Measurements from ENCODE around the gene TPR.

The TPR gene

GRCh38 chr1:186420311-186420710 lies 45.3 kb upstream of the TPR start:
- H2BK12ac ChIP-seq (ENCODE audit: low read length) = no peak overlapping the region
- H3K4me3 ChIP-seq (ENCODE audit: low read length in 2 of 2) = no peak overlapping the region
- no peak overlapping the region for H2BK15ac ChIP-seq (ENCODE audit: low read length)
- no peak overlapping the region for H3K14ac ChIP-seq (ENCODE audit: low read length)
- peaks cover 4 to 35% of the 10 kb centered on the region in 2 donors for H3K36me3 ChIP-seq (replicated peaks in 1 of 2; ENCODE audit: control insufficient read depth in 2 of 2, insufficient read depth in 2 of 2, low read length in 2 of 2)
- no peak overlapping the region for H3K4ac ChIP-seq (ENCODE audit: low read length)
- H4K8ac ChIP-seq (ENCODE audit: low read depth, low read length) = no peak overlapping the region
- no peaks in the 10 kb centered on the region for H3K79me1 ChIP-seq (ENCODE audit: low read depth, low read length)
- no peaks in the 10 kb centered on the region for H3K4me1 ChIP-seq (ENCODE audit: control insufficient read depth in 2 of 2, insufficient read depth in 1 of 2, low read depth in 1 of 2, low read length in 2 of 2)
- no peaks in the 10 kb centered on the region for H3K27me3 ChIP-seq (ENCODE audit: control insufficient read depth in 3 of 3, insufficient read depth in 3 of 3, low read depth in 1 of 3, low read length in 3 of 3)
- no peak overlapping the region for H2BK5ac ChIP-seq (ENCODE audit: low read length)
- DNase-seq (ENCODE audit: low spot score) = no peak
- H3K18ac ChIP-seq (ENCODE audit: low read length) = no peak overlapping the region
- no peaks in the 10 kb centered on the region for H3K9me3 ChIP-seq (replicated peaks in 1 of 2; ENCODE audit: control insufficient read depth in 2 of 2, insufficient read depth in 1 of 2, low read depth in 1 of 2, low read length in 2 of 2)
- no peak overlapping the region for H3K4me2 ChIP-seq (ENCODE audit: insufficient read depth, low read length, poor library complexity, severe bottlenecking)
- H4K91ac ChIP-seq (ENCODE audit: low read depth, low read length, poor library complexity) = no peak overlapping the region
- no peak overlapping the region for H3K23ac ChIP-seq (ENCODE audit: low read depth, low read length, poor library complexity)
- no peak overlapping the region for H2BK120ac ChIP-seq (ENCODE audit: low read depth, low read length)
- no peak overlapping the region for H3K27ac ChIP-seq (replicated peaks; ENCODE audit: low read length)
- no peak overlapping the region for H2AK5ac ChIP-seq (ENCODE audit: low read depth, low read length)
- H3K9ac ChIP-seq (ENCODE audit: low read depth, low read length, poor library complexity) = no peak overlapping the region
- H2AFZ ChIP-seq (ENCODE audit: low read length) = no peak overlapping the region

GRCh38 chr1:186418503-186418902 lies 43.5 kb upstream of the TPR start:
- no peak overlapping the region for H3K4ac ChIP-seq (ENCODE audit: low read length)
- H3K4me3 ChIP-seq (ENCODE audit: low read length in 2 of 2) = no peak overlapping the region
- H3K14ac ChIP-seq (ENCODE audit: low read length) = no peak overlapping the region
- no peak overlapping the region for H2BK15ac ChIP-seq (ENCODE audit: low read length)
- no peaks in the 10 kb centered on the region for H3K79me1 ChIP-seq (ENCODE audit: low read depth, low read length)
- no peak overlapping the region for H2BK120ac ChIP-seq (ENCODE audit: low read depth, low read length)
- H2BK5ac ChIP-seq (ENCODE audit: low read length) = no peak overlapping the region
- no peak for DNase-seq (ENCODE audit: low spot score)
- no peak overlapping the region for H2BK12ac ChIP-seq (ENCODE audit: low read length)
- H2AK5ac ChIP-seq (ENCODE audit: low read depth, low read length) = no peak overlapping the region
- WGBS, 2 donors (ENCODE audit: extremely low coverage in 2 of 2, insufficient read length in 2 of 2, insufficient replicate concordance in 1 of 2) = no CpG with 5 or more reads among the region's 4 CpGs
- H3K9me3 ChIP-seq (replicated peaks in 1 of 2; ENCODE audit: control insufficient read depth in 2 of 2, insufficient read depth in 1 of 2, low read depth in 1 of 2, low read length in 2 of 2) = no peaks in the 10 kb centered on the region
- no peak overlapping the region for H3K27ac ChIP-seq (replicated peaks; ENCODE audit: low read length)
- H3K4me1 ChIP-seq (ENCODE audit: control insufficient read depth in 2 of 2, insufficient read depth in 1 of 2, low read depth in 1 of 2, low read length in 2 of 2) = no peaks in the 10 kb centered on the region
- H4K8ac ChIP-seq (ENCODE audit: low read depth, low read length) = no peak overlapping the region
- H3K9ac ChIP-seq (ENCODE audit: low read depth, low read length, poor library complexity) = no peak overlapping the region
- no peak overlapping the region for H4K91ac ChIP-seq (ENCODE audit: low read depth, low read length, poor library complexity)
- no peak overlapping the region for H3K23ac ChIP-seq (ENCODE audit: low read depth, low read length, poor library complexity)
- no peak overlapping the region for H2AFZ ChIP-seq (ENCODE audit: low read length)
- peaks cover 4 to 44% of the 10 kb centered on the region in 2 donors for H3K36me3 ChIP-seq (replicated peaks in 1 of 2; ENCODE audit: control insufficient read depth in 2 of 2, insufficient read depth in 2 of 2, low read length in 2 of 2)
- no peak overlapping the region for H3K18ac ChIP-seq (ENCODE audit: low read length)
- H3K27me3 ChIP-seq (ENCODE audit: control insufficient read depth in 3 of 3, insufficient read depth in 3 of 3, low read depth in 1 of 3, low read length in 3 of 3) = no peaks in the 10 kb centered on the region
- no peak overlapping the region for H3K4me2 ChIP-seq (ENCODE audit: insufficient read depth, low read length, poor library complexity, severe bottlenecking)

DNA sequence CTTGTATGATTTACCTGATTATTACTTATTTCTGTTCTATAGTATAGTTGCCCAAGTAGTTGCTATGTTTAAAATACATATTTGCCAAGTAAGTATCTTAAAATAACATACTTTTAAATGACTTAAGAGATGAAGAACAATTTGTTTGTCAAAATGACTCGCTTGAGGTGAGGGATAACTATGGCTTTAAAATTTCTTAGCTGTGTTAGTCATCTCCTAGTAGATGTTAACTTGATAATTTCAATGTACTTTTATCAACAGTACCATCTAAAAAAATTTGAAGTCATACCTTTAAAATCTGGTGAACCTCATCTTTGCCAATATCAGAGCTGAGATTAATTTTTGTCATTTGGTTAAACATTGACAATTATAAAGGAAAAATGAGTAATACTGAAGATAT lies 38.3 kb upstream of the TPR start:
- no CpG with 5 or more reads among the region's 1 CpG for WGBS, 2 donors (ENCODE audit: extremely low coverage in 2 of 2, insufficient read length in 2 of 2, insufficient replicate concordance in 1 of 2)

DNA sequence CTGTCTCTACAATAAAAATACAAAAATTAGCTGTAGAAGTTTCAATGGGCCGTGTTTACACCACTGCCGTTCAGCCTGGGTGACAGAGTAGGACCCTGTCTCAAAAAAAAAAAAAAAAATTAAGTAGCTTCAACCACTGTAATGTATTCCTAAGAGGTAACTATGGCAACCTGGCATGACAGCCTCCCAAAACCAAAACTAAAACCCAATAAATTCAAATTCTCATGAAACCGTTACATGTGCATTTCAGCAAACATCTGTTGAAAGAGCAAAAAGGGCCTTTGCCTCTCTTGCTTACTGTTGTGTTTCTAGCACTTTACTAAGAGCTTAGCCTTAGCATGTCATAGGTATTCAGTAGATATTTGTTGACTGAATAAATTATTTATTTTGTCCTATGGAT lies 34.0 kb upstream of the TPR start:
- H3K4me2 ChIP-seq (ENCODE audit: insufficient read depth, low read length, poor library complexity, severe bottlenecking) = no peak overlapping the region
- H2BK12ac ChIP-seq (ENCODE audit: low read length) = no peak overlapping the region
- H3K23ac ChIP-seq (ENCODE audit: low read depth, low read length, poor library complexity) = no peak overlapping the region
- no peak overlapping the region for H3K4ac ChIP-seq (ENCODE audit: low read length)
- H2AFZ ChIP-seq (ENCODE audit: low read length) = no peak overlapping the region
- no peak overlapping the region for H4K8ac ChIP-seq (ENCODE audit: low read depth, low read length)
- no peaks in the 10 kb centered on the region for H3K4me1 ChIP-seq (ENCODE audit: control insufficient read depth in 2 of 2, insufficient read depth in 1 of 2, low read depth in 1 of 2, low read length in 2 of 2)
- H2AK5ac ChIP-seq (ENCODE audit: low read depth, low read length) = no peak overlapping the region
- WGBS, 2 donors (ENCODE audit: extremely low coverage in 2 of 2, insufficient read length in 2 of 2, insufficient replicate concordance in 1 of 2) = no CpG with 5 or more reads among the region's 3 CpGs
- no peak overlapping the region for H3K4me3 ChIP-seq (ENCODE audit: low read length in 2 of 2)
- no peak overlapping the region for H3K9ac ChIP-seq (ENCODE audit: low read depth, low read length, poor library complexity)
- H3K14ac ChIP-seq (ENCODE audit: low read length) = no peak overlapping the region
- no peaks in the 10 kb centered on the region for H3K27me3 ChIP-seq (ENCODE audit: control insufficient read depth in 3 of 3, insufficient read depth in 3 of 3, low read depth in 1 of 3, low read length in 3 of 3)
- H2BK5ac ChIP-seq (ENCODE audit: low read length) = no peak overlapping the region
- H3K18ac ChIP-seq (ENCODE audit: low read length) = no peak overlapping the region
- no peak overlapping the region for H3K27ac ChIP-seq (replicated peaks; ENCODE audit: low read length)
- no peaks in the 10 kb centered on the region for H3K9me3 ChIP-seq (replicated peaks in 1 of 2; ENCODE audit: control insufficient read depth in 2 of 2, insufficient read depth in 1 of 2, low read depth in 1 of 2, low read length in 2 of 2)
- H3K79me1 ChIP-seq (ENCODE audit: low read depth, low read length) = no peaks in the 10 kb centered on the region
- H2BK15ac ChIP-seq (ENCODE audit: low read length) = no peak overlapping the region
- H4K91ac ChIP-seq (ENCODE audit: low read depth, low read length, poor library complexity) = no peak overlapping the region
- H2BK120ac ChIP-seq (ENCODE audit: low read depth, low read length) = no peak overlapping the region
- no peak for DNase-seq (ENCODE audit: low spot score)
- H3K36me3 ChIP-seq (replicated peaks in 1 of 2; ENCODE audit: control insufficient read depth in 2 of 2, insufficient read depth in 2 of 2, low read length in 2 of 2) = peaks cover 2 to 90% of the 10 kb centered on the region in 2 donors

More for the DNA sequence above, 38.3 kb upstream of the TPR start:
- Histone ChIP-seq H3K4ac (ENCODE audit: low read length) (no peak overlapping the region), H3K4me2 (ENCODE audit: insufficient read depth, low read length, poor library complexity, severe bottlenecking) (no peak overlapping the region), H3K79me1 (ENCODE audit: low read depth, low read length) (no peaks in the 10 kb centered on the region), H2AK5ac (ENCODE audit: low read depth, low read length) (no peak overlapping the region), H3K9me3 (replicated peaks in 1 of 2; ENCODE audit: control insufficient read depth in 2 of 2, insufficient read depth in 1 of 2, low read depth in 1 of 2, low read length in 2 of 2) (no peaks in the 10 kb centered on the region), H2BK15ac (ENCODE audit: low read length) (no peak overlapping the region), H2BK5ac (ENCODE audit: low read length) (no peak overlapping the region), H3K36me3 (replicated peaks in 1 of 2; ENCODE audit: control insufficient read depth in 2 of 2, insufficient read depth in 2 of 2, low read length in 2 of 2) (peaks cover 2 to 72% of the 10 kb centered on the region in 2 donors), H3K9ac (ENCODE audit: low read depth, low read length, poor library complexity) (no peak overlapping the region), H3K27ac (replicated peaks; ENCODE audit: low read length) (no peak overlapping the region), H3K4me3 (ENCODE audit: low read length in 2 of 2) (no peak overlapping the region), H2BK120ac (ENCODE audit: low read depth, low read length) (no peak overlapping the region), H3K27me3 (ENCODE audit: control insufficient read depth in 3 of 3, insufficient read depth in 3 of 3, low read depth in 1 of 3, low read length in 3 of 3) (no peaks in the 10 kb centered on the region), H2BK12ac (ENCODE audit: low read length) (no peak overlapping the region), H4K8ac (ENCODE audit: low read depth, low read length) (no peak overlapping the region), H3K4me1 (ENCODE audit: control insufficient read depth in 2 of 2, insufficient read depth in 1 of 2, low read depth in 1 of 2, low read length in 2 of 2) (no peaks in the 10 kb centered on the region), H3K23ac (ENCODE audit: low read depth, low read length, poor library complexity) (no peak overlapping the region), H2AFZ (ENCODE audit: low read length) (no peak overlapping the region), H3K18ac (ENCODE audit: low read length) (no peak overlapping the region), H3K14ac (ENCODE audit: low read length) (no peak overlapping the region), H4K91ac (ENCODE audit: low read depth, low read length, poor library complexity) (no peak overlapping the region)
- DNase-seq (ENCODE audit: low spot score) = no peak

Data from neuronal stem cell (in vitro differentiated cells).